DND-41 (cell line): ENCODE measurements around the gene PNMA6F.

Experiments
- ATAC-seq: fragments of 200-7000 bp; cut with Tn5 transposase; 3 replicates; pipeline ENCODE4 v1.9.1; 2021; ENCODE audit warnings: low read depth; ENCODE audit not compliant: insufficient read depth
- DNase-seq: peaks from one replicate; pipeline ENCODE4 v3.0.0-alpha.2; 2020
- H2AFZ ChIP-seq: 2 replicates; pipeline ENCODE4 v1.6.0; 2012; ENCODE audit warnings: low read depth, low read length
- H3K27ac ChIP-seq: 2 replicates; pipeline ENCODE4 v1.5.1; 2012; ENCODE audit warnings: low read length, inconsistent platforms
- H3K27me3 ChIP-seq: fragments of 200-600 bp; sonication (generic); 2 replicates; pipeline ENCODE4 v1.6.0; 2012; ENCODE audit warnings: low read length, mild to moderate bottlenecking, inconsistent platforms; ENCODE audit not compliant: insufficient read depth, poor library complexity
- H3K36me3 ChIP-seq: 2 replicates; pipeline ENCODE4 v1.5.1; 2012; ENCODE audit warnings: low read length, inconsistent platforms; ENCODE audit not compliant: insufficient read depth
- H3K4me1 ChIP-seq: 2 replicates; pipeline ENCODE4 v1.5.1; 2012; ENCODE audit warnings: mild to moderate bottlenecking, low read length; ENCODE audit not compliant: insufficient read depth
- H3K4me2 ChIP-seq: 2 replicates; pipeline ENCODE4 v1.6.0; 2012; ENCODE audit warnings: mild to moderate bottlenecking, moderate library complexity, low read length, inconsistent platforms; ENCODE audit not compliant: insufficient read depth
- H3K4me3 ChIP-seq, 2 experiments: fragments of 200-600 bp in 1 of 2; shearing (Covaris generic) in 1 of 2; 2 replicates each; pipeline ENCODE4 v1.5.1; 2012 to 2016; ENCODE audit warnings: inconsistent platforms in 2 of 2, low read length in 2 of 2, mild to moderate bottlenecking in 2 of 2, low read depth in 1 of 2, moderate library complexity in 1 of 2
- H3K79me2 ChIP-seq: 2 replicates; pipeline ENCODE4 v1.6.0; 2012; ENCODE audit warnings: low read length, inconsistent platforms; ENCODE audit not compliant: insufficient read depth
- H3K9ac ChIP-seq: 2 replicates; pipeline ENCODE4 v1.6.0; 2012; ENCODE audit warnings: low read depth, mild to moderate bottlenecking, inconsistent platforms, low read length, moderate library complexity
- H3K9me3 ChIP-seq: 2 replicates; pipeline ENCODE4 v1.5.1; 2012; ENCODE audit warnings: low read length, moderate library complexity, mild to moderate bottlenecking, inconsistent platforms; ENCODE audit not compliant: insufficient read depth, severe bottlenecking
- H4K20me1 ChIP-seq: 2 replicates; pipeline ENCODE4 v1.6.0; 2012; ENCODE audit warnings: low read length; ENCODE audit not compliant: insufficient read depth
- EZH2 ChIP-seq: IDR thresholded peaks from 3 replicates; pipeline ENCODE4 v1.6.1; 2012; ENCODE audit warnings: borderline replicate concordance, low read depth, mild to moderate bottlenecking, moderate library complexity, low read length, inconsistent platforms; ENCODE audit not compliant: severe bottlenecking
- TF ChIP-seq, protein P1 (sequence below): IDR thresholded peaks from 2 replicates; pipeline ENCODE4 v1.5.1; 2012; ENCODE audit warnings: borderline replicate concordance, low read length, moderate library complexity, mild to moderate bottlenecking; ENCODE audit not compliant: poor library complexity, severe bottlenecking; ENCODE audit errors: extremely low read depth

Gene PNMA6F

DNA sequence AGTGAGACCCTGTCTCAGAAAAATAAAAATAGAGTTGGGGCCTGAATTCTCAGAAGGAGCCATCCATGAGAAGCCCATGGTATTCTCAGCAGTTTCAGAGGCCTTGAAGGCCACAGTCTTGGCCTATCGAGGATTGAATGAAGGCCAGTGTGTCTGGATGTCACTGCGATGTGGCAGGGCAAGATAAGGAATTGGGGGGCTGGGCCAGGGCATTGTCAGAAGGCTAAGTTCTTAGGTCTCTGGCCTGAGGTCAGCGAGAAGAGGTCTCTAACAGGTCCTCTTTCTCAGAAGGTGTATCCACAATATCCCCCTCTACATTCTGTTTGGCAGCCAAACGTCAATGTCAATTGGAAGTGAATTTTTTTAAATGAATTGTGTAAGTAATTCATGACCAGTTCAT lies 18.1 kb upstream of the PNMA6F start:
- peaks cover 41% of the 10 kb centered on the region for H3K4me1 ChIP-seq
- H3K27ac ChIP-seq = no peak overlapping the region
- H3K9ac ChIP-seq = no peak overlapping the region
- no peaks in the 10 kb centered on the region for H3K9me3 ChIP-seq
- no peak overlapping the region for H2AFZ ChIP-seq
- H3K27me3 ChIP-seq = no peaks in the 10 kb centered on the region
- peaks cover 46% of the 10 kb centered on the region for H3K36me3 ChIP-seq
- TF ChIP-seq, protein P1, sequence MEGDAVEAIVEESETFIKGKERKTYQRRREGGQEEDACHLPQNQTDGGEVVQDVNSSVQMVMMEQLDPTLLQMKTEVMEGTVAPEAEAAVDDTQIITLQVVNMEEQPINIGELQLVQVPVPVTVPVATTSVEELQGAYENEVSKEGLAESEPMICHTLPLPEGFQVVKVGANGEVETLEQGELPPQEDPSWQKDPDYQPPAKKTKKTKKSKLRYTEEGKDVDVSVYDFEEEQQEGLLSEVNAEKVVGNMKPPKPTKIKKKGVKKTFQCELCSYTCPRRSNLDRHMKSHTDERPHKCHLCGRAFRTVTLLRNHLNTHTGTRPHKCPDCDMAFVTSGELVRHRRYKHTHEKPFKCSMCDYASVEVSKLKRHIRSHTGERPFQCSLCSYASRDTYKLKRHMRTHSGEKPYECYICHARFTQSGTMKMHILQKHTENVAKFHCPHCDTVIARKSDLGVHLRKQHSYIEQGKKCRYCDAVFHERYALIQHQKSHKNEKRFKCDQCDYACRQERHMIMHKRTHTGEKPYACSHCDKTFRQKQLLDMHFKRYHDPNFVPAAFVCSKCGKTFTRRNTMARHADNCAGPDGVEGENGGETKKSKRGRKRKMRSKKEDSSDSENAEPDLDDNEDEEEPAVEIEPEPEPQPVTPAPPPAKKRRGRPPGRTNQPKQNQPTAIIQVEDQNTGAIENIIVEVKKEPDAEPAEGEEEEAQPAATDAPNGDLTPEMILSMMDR = no peak
- TF ChIP-seq EZH2 = no peak
- DNase-seq (no peak), ATAC-seq (no peak)
- no peak overlapping the region for H3K4me3 ChIP-seq
- peaks cover 55% of the 10 kb centered on the region for H3K79me2 ChIP-seq
- no peak overlapping the region for H3K4me2 ChIP-seq
- peaks cover 9% of the 10 kb centered on the region; the same call in 1 of the 2 replicates for H4K20me1 ChIP-seq

DNA sequence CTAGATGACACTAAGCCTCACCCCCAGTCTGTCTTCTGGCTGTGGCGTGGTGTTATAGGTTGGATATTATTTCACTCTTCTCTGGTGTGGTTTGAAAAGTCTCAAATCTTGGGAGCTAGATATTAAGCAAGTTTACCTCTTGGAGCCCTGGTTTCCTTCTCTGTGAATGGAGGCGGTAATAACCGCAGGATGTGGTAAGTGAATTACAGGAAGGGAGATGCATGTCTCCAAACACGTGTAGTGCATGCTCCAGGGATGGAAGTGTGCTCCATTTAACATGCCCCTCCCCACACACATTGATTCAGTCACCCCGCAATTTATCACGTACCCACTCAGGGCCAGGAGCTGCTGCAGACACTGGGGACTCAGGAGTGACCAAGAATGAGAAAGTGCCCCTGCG lies 17.3 kb upstream of the PNMA6F start:
- Histone ChIP-seq H3K27me3 (no peaks in the 10 kb centered on the region), H2AFZ (no peak overlapping the region), H4K20me1 (peaks cover 8% of the 10 kb centered on the region; the same call in 1 of the 2 replicates), H3K36me3 (peaks cover 38% of the 10 kb centered on the region), H3K9ac (no peak overlapping the region), H3K4me2 (no peak overlapping the region), H3K27ac (no peak overlapping the region), H3K79me2 (peaks cover 61% of the 10 kb centered on the region), H3K4me1 (peaks cover 41% of the 10 kb centered on the region), H3K9me3 (no peaks in the 10 kb centered on the region), H3K4me3 (no peak overlapping the region)
- no peak for TF ChIP-seq EZH2
- TF ChIP-seq, protein P1 = no peak
- DNase-seq (peak; percentile 30), ATAC-seq (peak; percentile 32)

DNA sequence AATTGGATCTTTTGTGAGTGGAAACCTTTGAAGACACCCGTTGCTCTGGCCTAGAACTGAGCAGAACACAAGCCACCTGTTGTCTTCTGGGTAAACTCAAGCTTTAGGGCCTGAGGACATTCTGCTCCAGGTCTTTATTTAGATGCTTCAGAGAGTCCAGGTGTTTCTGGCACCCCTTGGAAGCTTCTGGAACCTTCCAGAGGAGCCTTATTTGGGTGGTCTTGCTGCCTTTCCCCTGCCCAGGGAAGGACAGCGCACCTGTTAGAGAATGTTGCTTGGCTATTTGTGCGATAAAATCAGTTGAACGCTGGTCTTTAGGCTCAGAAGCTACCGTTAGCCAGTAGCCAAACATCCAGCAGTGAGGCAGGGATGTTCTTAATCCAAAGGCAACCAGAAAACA lies 15.4 kb upstream of the PNMA6F start:
- H4K20me1 ChIP-seq = 0 out of 2 replicates have a peak, but pooled peaks cover 4% of the 10 kb centered on the region
- TF ChIP-seq EZH2 = no peak
- TF ChIP-seq, protein P1 = no peak
- H3K4me1 ChIP-seq = peaks cover 47% of the 10 kb centered on the region
- no peak overlapping the region for H3K4me2 ChIP-seq
- no peak overlapping the region for H3K4me3 ChIP-seq
- DNase-seq (no peak), ATAC-seq (no peak)
- peaks cover 33% of the 10 kb centered on the region for H3K36me3 ChIP-seq
- no peak overlapping the region for H3K9ac ChIP-seq
- H3K79me2 ChIP-seq = peaks cover 58% of the 10 kb centered on the region
- H3K9me3 ChIP-seq = no peaks in the 10 kb centered on the region
- no peak overlapping the region for H3K27ac ChIP-seq
- no peak overlapping the region for H2AFZ ChIP-seq
- H3K27me3 ChIP-seq = no peaks in the 10 kb centered on the region
